Activated T-cell treated with anti-CD3 and anti-CD28 coated beads, Interleukin-2, amount 50 U/mL, for 4 hours (primary cell): ENCODE results near the gene MPL. TPM values are rescaled to one million over a fixed set of nuclear protein-coding genes. Genes with fewer than 3 reads are reported as not detected.
"Not testable (repeated sequence)": the region's sequence is repeated elsewhere in the genome, so short reads cannot be mapped to it uniquely, and the experiment has no call there.

Source experiments
- ATAC-seq, 2 donors: fragments of 200-7000 bp; cut with Tn5 transposase; one replicate each; pipeline ENCODE4 v1.10.0; 2021
- DNase-seq: peaks from one replicate; pipeline ENCODE4 v3.0.0-alpha.2; 2020
- H3K27me3 Mint-ChIP-seq: one replicate; pipeline ENCODE4 v1.8.0; 2021; ENCODE audit warnings: low read depth, mixed read lengths
- H3K36me3 Mint-ChIP-seq: one replicate; pipeline ENCODE4 v1.8.0; 2022; ENCODE audit warnings: mixed read lengths; ENCODE audit not compliant: insufficient read depth
- H3K4me1 Mint-ChIP-seq: one replicate; pipeline ENCODE4 v1.8.0; 2021; ENCODE audit warnings: low read depth, mixed read lengths
- H3K4me3 Mint-ChIP-seq: one replicate; pipeline ENCODE4 v1.8.0; 2021; ENCODE audit warnings: mild to moderate bottlenecking, moderate library complexity, mixed read lengths
- H3K9me3 Mint-ChIP-seq: one replicate; pipeline ENCODE4 v1.8.0; 2021; ENCODE audit warnings: mixed read lengths
- total RNA-seq, 3 donors: library from RNA; stranded (reverse); gene quantifications; one replicate each; pipeline ENCODE4 v1.2.1, GENCODE V29; 2021

MPL gene
- total RNA-seq, 3 donors from 2014 or later = not detected

- Mint-ChIP-seq H3K4me1 (peaks cover 6% of the 10 kb centered on the region), H3K36me3 (peaks cover 43% of the 10 kb centered on the region), H3K9me3 (no peaks in the 10 kb centered on the region), H3K27me3 (no peaks in the 10 kb centered on the region), H3K4me3 (no peak overlapping the region)
- ATAC-seq (no peak), DNase-seq (no peak)
Measured at GRCh38 chr1:43381612-43382011, 44.0 kb downstream of the MPL start.

GRCh38 chr1:43382027-43382779 is 44.6 kb downstream of the MPL start:
- peaks cover 6% of the 10 kb centered on the region for H3K4me1 Mint-ChIP-seq
- ATAC-seq (no peak), DNase-seq (no peak)
- no peak overlapping the region for H3K4me3 Mint-ChIP-seq
- H3K36me3 Mint-ChIP-seq = peaks cover 47% of the 10 kb centered on the region
- H3K9me3 Mint-ChIP-seq = no peaks in the 10 kb centered on the region
- no peaks in the 10 kb centered on the region for H3K27me3 Mint-ChIP-seq

- Mint-ChIP-seq H3K4me3 (no peak overlapping the region), H3K27me3 (no peaks in the 10 kb centered on the region), H3K4me1 (peaks cover 15% of the 10 kb centered on the region), H3K9me3 (no peaks in the 10 kb centered on the region), H3K36me3 (peaks cover 48% of the 10 kb centered on the region)
- no peak for ATAC-seq
- DNase-seq = no peak
Measured at GRCh38 chr1:43383449-43383848, 45.8 kb downstream of the MPL start.

GRCh38 chr1:43386676-43387075 is 49.1 kb downstream of the MPL start:
- peaks cover 46% of the 10 kb centered on the region for H3K36me3 Mint-ChIP-seq

GRCh38 chr1:43387976-43388599 is 50.5 kb downstream of the MPL start:
- Mint-ChIP-seq H3K4me3 (peak overlapping the region; percentile 99), H3K4me1 (peaks cover 42% of the 10 kb centered on the region), H3K36me3 (peaks cover 37% of the 10 kb centered on the region), H3K27me3 (no peaks in the 10 kb centered on the region), H3K9me3 (no peaks in the 10 kb centered on the region)
- no peak for DNase-seq
- no peak for ATAC-seq

More at GRCh38 chr1:43386676-43387075, 49.1 kb downstream of the MPL start:
- Mint-ChIP-seq H3K4me1 (peaks cover 34% of the 10 kb centered on the region), H3K9me3 (no peaks in the 10 kb centered on the region), H3K27me3 (no peaks in the 10 kb centered on the region), H3K4me3 (no peak overlapping the region)
- ATAC-seq = no peak
- no peak for DNase-seq

- Mint-ChIP-seq H3K4me1 (peaks cover 42% of the 10 kb centered on the region), H3K36me3 (peaks cover 32% of the 10 kb centered on the region), H3K27me3 (no peaks in the 10 kb centered on the region), H3K4me3 (peak overlapping the region; percentile 99), H3K9me3 (no peaks in the 10 kb centered on the region)
- DNase-seq (no peak), ATAC-seq (no peak)
Measured at GRCh38 chr1:43388613-43389012, 51.0 kb downstream of the MPL start.

GRCh38 chr1:43389326-43390313 is 52.0 kb downstream of the MPL start, which contains the start of the genes MED8 and SZT2:
Gene MED8, minus strand, starts transcription at chr1:43389800. Its CDS starts 36 bp downstream, at chr1:43389764.
Gene SZT2, plus strand, starts transcription at chr1:43389899. Its CDS starts 70 bp downstream, at chr1:43389969.
- Mint-ChIP-seq H3K4me1 (peaks cover 42% of the 10 kb centered on the region), H3K27me3 (no peaks in the 10 kb centered on the region), H3K36me3 (peaks cover 27% of the 10 kb centered on the region), H3K9me3 (no peaks in the 10 kb centered on the region), H3K4me3 (peak within 1 kb of the TSS; percentile 99)
- DNase-seq (peak; percentile 89), ATAC-seq (peak; percentile 97)

GRCh38 chr1:43392702-43393101 is 55.1 kb downstream of the MPL start:
- ATAC-seq (no peak), DNase-seq (no peak)
- Mint-ChIP-seq H3K9me3 (no peaks in the 10 kb centered on the region), H3K36me3 (peaks cover 10% of the 10 kb centered on the region), H3K4me3 (no peak overlapping the region), H3K27me3 (no peaks in the 10 kb centered on the region), H3K4me1 (peaks cover 42% of the 10 kb centered on the region)

GRCh38 chr1:43395523-43395922 is 57.9 kb downstream of the MPL start:
- no peak for ATAC-seq
- Mint-ChIP-seq H3K4me1 (peaks cover 20% of the 10 kb centered on the region), H3K36me3 (peaks cover 6% of the 10 kb centered on the region), H3K27me3 (no peaks in the 10 kb centered on the region), H3K4me3 (no peak overlapping the region), H3K9me3 (no peaks in the 10 kb centered on the region)
- no peak for DNase-seq

- H3K4me3 Mint-ChIP-seq = no peak overlapping the region
- ATAC-seq = no peak
- H3K27me3 Mint-ChIP-seq = no peaks in the 10 kb centered on the region
- no peak for DNase-seq
- H3K9me3 Mint-ChIP-seq = no peaks in the 10 kb centered on the region
- peaks cover 16% of the 10 kb centered on the region for H3K4me1 Mint-ChIP-seq
- peaks cover 6% of the 10 kb centered on the region for H3K36me3 Mint-ChIP-seq
Measured at GRCh38 chr1:43396059-43396458, 58.4 kb downstream of the MPL start.

GRCh38 chr1:43398227-43398626 is 60.6 kb downstream of the MPL start:
- no peak for ATAC-seq
- H3K36me3 Mint-ChIP-seq = peaks cover 9% of the 10 kb centered on the region
- no peaks in the 10 kb centered on the region for H3K9me3 Mint-ChIP-seq
- H3K4me1 Mint-ChIP-seq = peaks cover 10% of the 10 kb centered on the region
- H3K27me3 Mint-ChIP-seq = no peaks in the 10 kb centered on the region
- H3K4me3 Mint-ChIP-seq = no peak overlapping the region
- DNase-seq = no peak

- H3K36me3 Mint-ChIP-seq = peaks cover 22% of the 10 kb centered on the region
- not testable (repeated sequence) for ATAC-seq, H3K4me1 Mint-ChIP-seq, H3K27me3 Mint-ChIP-seq, DNase-seq, H3K9me3 Mint-ChIP-seq, H3K4me3 Mint-ChIP-seq
Measured at GRCh38 chr1:43400441-43400840, 62.8 kb downstream of the MPL start.

- no peak overlapping the region for H3K4me3 Mint-ChIP-seq
- H3K27me3 Mint-ChIP-seq = no peaks in the 10 kb centered on the region
- peaks cover 27% of the 10 kb centered on the region for H3K36me3 Mint-ChIP-seq
- ATAC-seq = no peak
- no peaks in the 10 kb centered on the region for H3K9me3 Mint-ChIP-seq
- no peak for DNase-seq
- peaks cover 8% of the 10 kb centered on the region for H3K4me1 Mint-ChIP-seq
Measured at GRCh38 chr1:43402089-43402865, 64.7 kb downstream of the MPL start.
